ENCODE data around the gene BTBD19.

DNA sequence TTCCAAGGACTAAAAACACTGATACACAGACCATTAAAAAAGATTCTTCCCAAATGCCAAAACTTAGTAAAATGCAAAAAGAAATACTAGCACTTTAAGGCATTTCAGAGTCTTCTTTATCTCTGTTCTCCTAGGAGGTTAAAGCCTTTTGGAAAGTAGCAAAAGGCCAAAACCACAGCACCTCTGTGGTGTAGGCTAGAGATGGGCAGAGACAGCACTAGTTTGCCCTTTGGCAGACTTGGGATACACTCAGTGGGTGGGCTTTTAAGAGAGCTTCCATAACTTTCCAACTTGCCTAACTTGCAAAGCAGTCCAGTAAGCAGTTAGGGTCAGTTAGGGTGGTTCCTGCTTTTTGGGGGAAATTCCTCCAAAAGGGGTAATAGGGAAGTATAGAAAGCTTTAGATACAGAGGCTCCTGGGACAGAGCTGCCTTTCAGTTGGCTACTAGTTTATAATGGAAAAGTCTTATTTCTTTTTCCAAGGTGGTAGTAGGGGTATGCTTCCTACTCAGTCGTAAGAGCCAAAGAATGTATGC lies 52.6 kb downstream of the BTBD19 start:
- TF ChIP-seq, protein P1, sequence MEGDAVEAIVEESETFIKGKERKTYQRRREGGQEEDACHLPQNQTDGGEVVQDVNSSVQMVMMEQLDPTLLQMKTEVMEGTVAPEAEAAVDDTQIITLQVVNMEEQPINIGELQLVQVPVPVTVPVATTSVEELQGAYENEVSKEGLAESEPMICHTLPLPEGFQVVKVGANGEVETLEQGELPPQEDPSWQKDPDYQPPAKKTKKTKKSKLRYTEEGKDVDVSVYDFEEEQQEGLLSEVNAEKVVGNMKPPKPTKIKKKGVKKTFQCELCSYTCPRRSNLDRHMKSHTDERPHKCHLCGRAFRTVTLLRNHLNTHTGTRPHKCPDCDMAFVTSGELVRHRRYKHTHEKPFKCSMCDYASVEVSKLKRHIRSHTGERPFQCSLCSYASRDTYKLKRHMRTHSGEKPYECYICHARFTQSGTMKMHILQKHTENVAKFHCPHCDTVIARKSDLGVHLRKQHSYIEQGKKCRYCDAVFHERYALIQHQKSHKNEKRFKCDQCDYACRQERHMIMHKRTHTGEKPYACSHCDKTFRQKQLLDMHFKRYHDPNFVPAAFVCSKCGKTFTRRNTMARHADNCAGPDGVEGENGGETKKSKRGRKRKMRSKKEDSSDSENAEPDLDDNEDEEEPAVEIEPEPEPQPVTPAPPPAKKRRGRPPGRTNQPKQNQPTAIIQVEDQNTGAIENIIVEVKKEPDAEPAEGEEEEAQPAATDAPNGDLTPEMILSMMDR (IDR thresholded peaks at IDR 0.05; ENCODE audit: borderline replicate concordance, extremely low read depth, low read length, poor library complexity, severe bottlenecking) = no peak
- no peak for TF ChIP-seq EZH2 (IDR thresholded peaks at IDR 0.05; ENCODE audit: borderline replicate concordance, low read depth, low read length, severe bottlenecking)
